ENCODE results near the gene TSSC4.

The TSSC4 gene

GRCh38 chr11:2427721-2428321 lies 27.3 kb downstream of the TSSC4 start:
- TF ChIP-seq CTCF (IDR thresholded peaks at IDR 0.05; ENCODE audit: unreplicated experiment in 3 of 3), result no peak
- no peaks in the 10 kb centered on the region for H3K27me3 Mint-ChIP-seq (ENCODE audit: low read depth)
- no peaks in the 10 kb centered on the region for H3K4me1 Mint-ChIP-seq
- H3K9me3 Mint-ChIP-seq, result no peaks in the 10 kb centered on the region
- no peaks in the 10 kb centered on the region for H3K36me3 Mint-ChIP-seq (ENCODE audit: low read depth)
- no peak overlapping the region for H3K4me3 Mint-ChIP-seq
- H3K27ac Mint-ChIP-seq, result no peak overlapping the region

- Mint-ChIP-seq H3K9me3 (no peaks in the 10 kb centered on the region), H3K4me1 (no peaks in the 10 kb centered on the region), H3K4me3 (no peak overlapping the region), H3K36me3 (ENCODE audit: low read depth) (no peaks in the 10 kb centered on the region), H3K27me3 (ENCODE audit: low read depth) (no peaks in the 10 kb centered on the region), H3K27ac (no peak overlapping the region)
- TF ChIP-seq CTCF (IDR thresholded peaks at IDR 0.05; ENCODE audit: unreplicated experiment in 3 of 3), result peak; percentile 71 to 76 (median 72)
Measured at GRCh38 chr11:2428322-2428795, 27.8 kb downstream of the TSSC4 start.

GRCh38 chr11:2431395-2431794 lies 30.8 kb downstream of the TSSC4 start:
- Mint-ChIP-seq H3K27ac (no peak overlapping the region), H3K9me3 (no peaks in the 10 kb centered on the region), H3K4me3 (no peak overlapping the region), H3K4me1 (no peaks in the 10 kb centered on the region), H3K27me3 (ENCODE audit: low read depth) (no peaks in the 10 kb centered on the region), H3K36me3 (ENCODE audit: low read depth) (no peaks in the 10 kb centered on the region)
- no peak for TF ChIP-seq CTCF (IDR thresholded peaks at IDR 0.05; ENCODE audit: unreplicated experiment in 3 of 3)

- H3K27ac Mint-ChIP-seq, result no peak overlapping the region
- H3K27me3 Mint-ChIP-seq (ENCODE audit: low read depth), result peaks cover 3% of the 10 kb centered on the region
- no peaks in the 10 kb centered on the region for H3K9me3 Mint-ChIP-seq
- no peak for TF ChIP-seq CTCF (IDR thresholded peaks at IDR 0.05; ENCODE audit: unreplicated experiment in 3 of 3)
- no peaks in the 10 kb centered on the region for H3K36me3 Mint-ChIP-seq (ENCODE audit: low read depth)
- H3K4me1 Mint-ChIP-seq, result no peaks in the 10 kb centered on the region
- no peak overlapping the region for H3K4me3 Mint-ChIP-seq
Measured at GRCh38 chr11:2432171-2432621, 31.6 kb downstream of the TSSC4 start.

GRCh38 chr11:2432628-2433071 lies 32.1 kb downstream of the TSSC4 start:
- Mint-ChIP-seq H3K36me3 (ENCODE audit: low read depth) (no peaks in the 10 kb centered on the region), H3K4me3 (no peak overlapping the region), H3K4me1 (no peaks in the 10 kb centered on the region), H3K27me3 (ENCODE audit: low read depth) (peaks cover 7% of the 10 kb centered on the region), H3K9me3 (no peaks in the 10 kb centered on the region), H3K27ac (no peak overlapping the region)
- no peak for TF ChIP-seq CTCF (IDR thresholded peaks at IDR 0.05; ENCODE audit: unreplicated experiment in 3 of 3)
